SK-N-SH treated with all-trans-retinoic acid at 6 μM for 48 hours (cell line): ENCODE data around the gene DPP6.

Experiments used
- CSRNP3 ChIP-seq: fragments of 250-450 bp; sonication (Bioruptor Pico); IDR thresholded peaks from 2 replicates; pipeline ENCODE4 v1.5.1; 2021; ENCODE audit warnings: mild to moderate bottlenecking, moderate library complexity
- RARB ChIP-seq: fragments of 250-450 bp; sonication (Bioruptor Pico); IDR thresholded peaks from 2 replicates; pipeline ENCODE4 v1.8.0; 2021; ENCODE audit warnings: mild to moderate bottlenecking, moderate library complexity
- ZFP3 ChIP-seq: fragments of 250-450 bp; sonication (Bioruptor Pico); IDR thresholded peaks from 2 replicates; pipeline ENCODE4 v1.5.0; 2020; ENCODE audit warnings: mild to moderate bottlenecking, moderate library complexity
- TF ChIP-seq, protein P1 (sequence below): fragments of 250-450 bp; sonication (Bioruptor Pico); IDR thresholded peaks from 2 replicates; pipeline ENCODE4 v1.8.0; 2020; ENCODE audit warnings: mild to moderate bottlenecking, moderate library complexity, borderline replicate concordance

GRCh38 chr7:154680894-154681659 lies 628.9 kb downstream of the DPP6 start:
- TF ChIP-seq, protein P1, sequence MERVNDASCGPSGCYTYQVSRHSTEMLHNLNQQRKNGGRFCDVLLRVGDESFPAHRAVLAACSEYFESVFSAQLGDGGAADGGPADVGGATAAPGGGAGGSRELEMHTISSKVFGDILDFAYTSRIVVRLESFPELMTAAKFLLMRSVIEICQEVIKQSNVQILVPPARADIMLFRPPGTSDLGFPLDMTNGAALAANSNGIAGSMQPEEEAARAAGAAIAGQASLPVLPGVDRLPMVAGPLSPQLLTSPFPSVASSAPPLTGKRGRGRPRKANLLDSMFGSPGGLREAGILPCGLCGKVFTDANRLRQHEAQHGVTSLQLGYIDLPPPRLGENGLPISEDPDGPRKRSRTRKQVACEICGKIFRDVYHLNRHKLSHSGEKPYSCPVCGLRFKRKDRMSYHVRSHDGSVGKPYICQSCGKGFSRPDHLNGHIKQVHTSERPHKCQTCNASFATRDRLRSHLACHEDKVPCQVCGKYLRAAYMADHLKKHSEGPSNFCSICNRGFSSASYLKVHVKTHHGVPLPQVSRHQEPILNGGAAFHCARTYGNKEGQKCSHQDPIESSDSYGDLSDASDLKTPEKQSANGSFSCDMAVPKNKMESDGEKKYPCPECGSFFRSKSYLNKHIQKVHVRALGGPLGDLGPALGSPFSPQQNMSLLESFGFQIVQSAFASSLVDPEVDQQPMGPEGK (CRISPR knock-in tag): no peak
- TF ChIP-seq RARB (CRISPR knock-in tag) (no peak), CSRNP3 (CRISPR knock-in tag) (no peak), ZFP3 (CRISPR knock-in tag) (no peak)
